Measurements from ENCODE around the gene SP9. TPM values are rescaled to one million over a fixed set of nuclear protein-coding genes. Genes with fewer than 3 reads are reported as not detected.
A peak's percentile ranks its signal among the peaks of the same experiment; 100 is the strongest.

Gene SP9
- total and polyA plus RNA-seq, 9 of the 15 experiments (the other 6 are each of a cell fraction or from before 2014, with no cell fraction given), result 0.04 to 0.23 (median 0.11) TPM; not detected in 3

DNA sequence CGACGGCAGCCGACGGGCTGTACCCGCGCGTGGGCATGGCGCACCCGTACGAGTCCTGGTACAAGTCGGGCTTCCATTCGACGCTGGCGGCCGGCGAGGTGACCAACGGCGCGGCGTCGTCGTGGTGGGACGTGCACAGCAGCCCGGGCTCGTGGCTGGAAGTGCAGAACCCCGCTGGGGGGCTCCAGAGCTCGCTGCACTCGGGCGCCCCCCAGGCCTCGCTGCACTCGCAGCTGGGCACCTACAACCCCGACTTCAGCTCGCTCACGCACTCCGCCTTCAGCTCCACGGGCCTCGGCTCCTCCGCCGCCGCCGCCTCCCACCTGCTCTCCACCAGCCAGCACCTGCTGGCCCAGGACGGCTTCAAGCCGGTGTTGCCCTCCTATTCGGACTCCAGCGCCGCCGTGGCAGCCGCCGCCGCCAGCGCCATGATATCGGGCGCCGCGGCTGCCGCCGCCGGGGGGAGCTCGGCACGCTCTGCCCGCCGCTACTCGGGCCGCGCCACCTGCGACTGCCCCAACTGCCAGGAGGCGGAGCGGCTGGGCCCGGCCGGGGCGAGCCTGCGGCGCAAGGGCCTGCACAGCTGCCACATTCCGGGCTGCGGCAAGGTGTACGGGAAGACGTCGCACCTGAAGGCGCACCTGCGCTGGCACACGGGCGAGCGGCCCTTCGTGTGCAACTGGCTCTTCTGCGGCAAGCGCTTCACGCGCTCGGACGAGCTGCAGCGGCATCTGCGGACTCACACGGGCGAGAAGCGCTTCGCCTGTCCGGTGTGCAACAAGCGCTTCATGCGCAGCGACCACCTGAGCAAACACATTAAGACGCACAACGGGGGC is 2.0 kb downstream of the SP9 start (continued):
- TF ChIP-seq, protein P1, sequence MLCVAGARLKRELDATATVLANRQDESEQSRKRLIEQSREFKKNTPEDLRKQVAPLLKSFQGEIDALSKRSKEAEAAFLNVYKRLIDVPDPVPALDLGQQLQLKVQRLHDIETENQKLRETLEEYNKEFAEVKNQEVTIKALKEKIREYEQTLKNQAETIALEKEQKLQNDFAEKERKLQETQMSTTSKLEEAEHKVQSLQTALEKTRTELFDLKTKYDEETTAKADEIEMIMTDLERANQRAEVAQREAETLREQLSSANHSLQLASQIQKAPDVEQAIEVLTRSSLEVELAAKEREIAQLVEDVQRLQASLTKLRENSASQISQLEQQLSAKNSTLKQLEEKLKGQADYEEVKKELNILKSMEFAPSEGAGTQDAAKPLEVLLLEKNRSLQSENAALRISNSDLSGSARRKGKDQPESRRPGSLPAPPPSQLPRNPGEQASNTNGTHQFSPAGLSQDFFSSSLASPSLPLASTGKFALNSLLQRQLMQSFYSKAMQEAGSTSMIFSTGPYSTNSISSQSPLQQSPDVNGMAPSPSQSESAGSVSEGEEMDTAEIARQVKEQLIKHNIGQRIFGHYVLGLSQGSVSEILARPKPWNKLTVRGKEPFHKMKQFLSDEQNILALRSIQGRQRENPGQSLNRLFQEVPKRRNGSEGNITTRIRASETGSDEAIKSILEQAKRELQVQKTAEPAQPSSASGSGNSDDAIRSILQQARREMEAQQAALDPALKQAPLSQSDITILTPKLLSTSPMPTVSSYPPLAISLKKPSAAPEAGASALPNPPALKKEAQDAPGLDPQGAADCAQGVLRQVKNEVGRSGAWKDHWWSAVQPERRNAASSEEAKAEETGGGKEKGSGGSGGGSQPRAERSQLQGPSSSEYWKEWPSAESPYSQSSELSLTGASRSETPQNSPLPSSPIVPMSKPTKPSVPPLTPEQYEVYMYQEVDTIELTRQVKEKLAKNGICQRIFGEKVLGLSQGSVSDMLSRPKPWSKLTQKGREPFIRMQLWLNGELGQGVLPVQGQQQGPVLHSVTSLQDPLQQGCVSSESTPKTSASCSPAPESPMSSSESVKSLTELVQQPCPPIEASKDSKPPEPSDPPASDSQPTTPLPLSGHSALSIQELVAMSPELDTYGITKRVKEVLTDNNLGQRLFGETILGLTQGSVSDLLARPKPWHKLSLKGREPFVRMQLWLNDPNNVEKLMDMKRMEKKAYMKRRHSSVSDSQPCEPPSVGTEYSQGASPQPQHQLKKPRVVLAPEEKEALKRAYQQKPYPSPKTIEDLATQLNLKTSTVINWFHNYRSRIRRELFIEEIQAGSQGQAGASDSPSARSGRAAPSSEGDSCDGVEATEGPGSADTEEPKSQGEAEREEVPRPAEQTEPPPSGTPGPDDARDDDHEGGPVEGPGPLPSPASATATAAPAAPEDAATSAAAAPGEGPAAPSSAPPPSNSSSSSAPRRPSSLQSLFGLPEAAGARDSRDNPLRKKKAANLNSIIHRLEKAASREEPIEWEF (CRISPR knock-in tag; IDR thresholded peaks at IDR 0.05), result no peak
- TF ChIP-seq, protein P2, sequence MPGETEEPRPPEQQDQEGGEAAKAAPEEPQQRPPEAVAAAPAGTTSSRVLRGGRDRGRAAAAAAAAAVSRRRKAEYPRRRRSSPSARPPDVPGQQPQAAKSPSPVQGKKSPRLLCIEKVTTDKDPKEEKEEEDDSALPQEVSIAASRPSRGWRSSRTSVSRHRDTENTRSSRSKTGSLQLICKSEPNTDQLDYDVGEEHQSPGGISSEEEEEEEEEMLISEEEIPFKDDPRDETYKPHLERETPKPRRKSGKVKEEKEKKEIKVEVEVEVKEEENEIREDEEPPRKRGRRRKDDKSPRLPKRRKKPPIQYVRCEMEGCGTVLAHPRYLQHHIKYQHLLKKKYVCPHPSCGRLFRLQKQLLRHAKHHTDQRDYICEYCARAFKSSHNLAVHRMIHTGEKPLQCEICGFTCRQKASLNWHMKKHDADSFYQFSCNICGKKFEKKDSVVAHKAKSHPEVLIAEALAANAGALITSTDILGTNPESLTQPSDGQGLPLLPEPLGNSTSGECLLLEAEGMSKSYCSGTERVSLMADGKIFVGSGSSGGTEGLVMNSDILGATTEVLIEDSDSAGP (CRISPR knock-in tag; IDR thresholded peaks at IDR 0.05), result 0 out of 2 replicates have a peak, but pooled peaks have one; percentile 24
- TF ChIP-seq, protein P3, sequence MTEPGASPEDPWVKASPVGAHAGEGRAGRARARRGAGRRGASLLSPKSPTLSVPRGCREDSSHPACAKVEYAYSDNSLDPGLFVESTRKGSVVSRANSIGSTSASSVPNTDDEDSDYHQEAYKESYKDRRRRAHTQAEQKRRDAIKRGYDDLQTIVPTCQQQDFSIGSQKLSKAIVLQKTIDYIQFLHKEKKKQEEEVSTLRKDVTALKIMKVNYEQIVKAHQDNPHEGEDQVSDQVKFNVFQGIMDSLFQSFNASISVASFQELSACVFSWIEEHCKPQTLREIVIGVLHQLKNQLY (CRISPR knock-in tag; conservative IDR thresholded peaks at IDR 0.05), result peak in 1 of 2 experiments; percentile 70; a peak in 1 of 4 replicates
- TF ChIP-seq WHSC1 (IDR thresholded peaks at IDR 0.05; ENCODE audit: low read length), result no peak
- TF ChIP-seq TBL1XR1 (IDR thresholded peaks at IDR 0.05; ENCODE audit: low read length in 2 of 2), result no peak
- no peak; the same call in 1 of the 2 replicates for TF ChIP-seq PHF8 (IDR thresholded peaks at IDR 0.05; ENCODE audit: borderline replicate concordance, low read length)
- TF ChIP-seq RBM25 (IDR thresholded peaks at IDR 0.05; ENCODE audit: low read depth, low read length, severe bottlenecking), result no peak
- no peak for TF ChIP-seq NFRKB (IDR thresholded peaks at IDR 0.05; ENCODE audit: low read depth)
- no peak for TF ChIP-seq CREBBP (IDR thresholded peaks at IDR 0.05; ENCODE audit: low read depth, low read length)
- TF ChIP-seq, protein P4, sequence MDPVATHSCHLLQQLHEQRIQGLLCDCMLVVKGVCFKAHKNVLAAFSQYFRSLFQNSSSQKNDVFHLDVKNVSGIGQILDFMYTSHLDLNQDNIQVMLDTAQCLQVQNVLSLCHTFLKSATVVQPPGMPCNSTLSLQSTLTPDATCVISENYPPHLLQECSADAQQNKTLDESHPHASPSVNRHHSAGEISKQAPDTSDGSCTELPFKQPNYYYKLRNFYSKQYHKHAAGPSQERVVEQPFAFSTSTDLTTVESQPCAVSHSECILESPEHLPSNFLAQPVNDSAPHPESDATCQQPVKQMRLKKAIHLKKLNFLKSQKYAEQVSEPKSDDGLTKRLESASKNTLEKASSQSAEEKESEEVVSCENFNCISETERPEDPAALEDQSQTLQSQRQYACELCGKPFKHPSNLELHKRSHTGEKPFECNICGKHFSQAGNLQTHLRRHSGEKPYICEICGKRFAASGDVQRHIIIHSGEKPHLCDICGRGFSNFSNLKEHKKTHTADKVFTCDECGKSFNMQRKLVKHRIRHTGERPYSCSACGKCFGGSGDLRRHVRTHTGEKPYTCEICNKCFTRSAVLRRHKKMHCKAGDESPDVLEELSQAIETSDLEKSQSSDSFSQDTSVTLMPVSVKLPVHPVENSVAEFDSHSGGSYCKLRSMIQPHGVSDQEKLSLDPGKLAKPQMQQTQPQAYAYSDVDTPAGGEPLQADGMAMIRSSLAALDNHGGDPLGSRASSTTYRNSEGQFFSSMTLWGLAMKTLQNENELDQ (CRISPR knock-in tag; IDR thresholded peaks at IDR 0.05; ENCODE audit: borderline replicate concordance), result peak; percentile 92; the same call in 1 of the 2 replicates
- TF ChIP-seq CHCHD3 (CRISPR knock-in tag; IDR thresholded peaks at IDR 0.05), result no peak
- TF ChIP-seq MEF2D (tag; conservative IDR thresholded peaks at IDR 0.05; ENCODE audit: low read depth), result no peak
- TF ChIP-seq, protein P5, sequence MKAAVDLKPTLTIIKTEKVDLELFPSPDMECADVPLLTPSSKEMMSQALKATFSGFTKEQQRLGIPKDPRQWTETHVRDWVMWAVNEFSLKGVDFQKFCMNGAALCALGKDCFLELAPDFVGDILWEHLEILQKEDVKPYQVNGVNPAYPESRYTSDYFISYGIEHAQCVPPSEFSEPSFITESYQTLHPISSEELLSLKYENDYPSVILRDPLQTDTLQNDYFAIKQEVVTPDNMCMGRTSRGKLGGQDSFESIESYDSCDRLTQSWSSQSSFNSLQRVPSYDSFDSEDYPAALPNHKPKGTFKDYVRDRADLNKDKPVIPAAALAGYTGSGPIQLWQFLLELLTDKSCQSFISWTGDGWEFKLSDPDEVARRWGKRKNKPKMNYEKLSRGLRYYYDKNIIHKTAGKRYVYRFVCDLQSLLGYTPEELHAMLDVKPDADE (conservative IDR thresholded peaks at IDR 0.05; ENCODE audit: control insufficient read depth, low read depth, low read length), result no peak
- no peak for TF ChIP-seq RBM34 (IDR thresholded peaks at IDR 0.05; ENCODE audit: borderline replicate concordance, insufficient read depth, low read length)
